Daoy (cell line): ENCODE data around the gene IGLL5. TPM values are rescaled to one million over a fixed set of nuclear protein-coding genes. Genes with fewer than 3 reads are reported as not detected.

Experiments
- DNase-seq: peaks from one replicate; pipeline ENCODE4 v3.0.0-alpha.2; 2015; ENCODE audit warnings: low read depth
- total RNA-seq: library from RNA; depleted of rRNA; stranded (reverse); fragments of >200 nt; shearing (Covaris generic); gene quantifications from 2 replicates; pipeline ENCODE4 v1.2.3, GENCODE V29; 2014; rRNA removed

Gene IGLL5
- total RNA-seq, 1 experiment from 2014 or later = not detected

DNA sequence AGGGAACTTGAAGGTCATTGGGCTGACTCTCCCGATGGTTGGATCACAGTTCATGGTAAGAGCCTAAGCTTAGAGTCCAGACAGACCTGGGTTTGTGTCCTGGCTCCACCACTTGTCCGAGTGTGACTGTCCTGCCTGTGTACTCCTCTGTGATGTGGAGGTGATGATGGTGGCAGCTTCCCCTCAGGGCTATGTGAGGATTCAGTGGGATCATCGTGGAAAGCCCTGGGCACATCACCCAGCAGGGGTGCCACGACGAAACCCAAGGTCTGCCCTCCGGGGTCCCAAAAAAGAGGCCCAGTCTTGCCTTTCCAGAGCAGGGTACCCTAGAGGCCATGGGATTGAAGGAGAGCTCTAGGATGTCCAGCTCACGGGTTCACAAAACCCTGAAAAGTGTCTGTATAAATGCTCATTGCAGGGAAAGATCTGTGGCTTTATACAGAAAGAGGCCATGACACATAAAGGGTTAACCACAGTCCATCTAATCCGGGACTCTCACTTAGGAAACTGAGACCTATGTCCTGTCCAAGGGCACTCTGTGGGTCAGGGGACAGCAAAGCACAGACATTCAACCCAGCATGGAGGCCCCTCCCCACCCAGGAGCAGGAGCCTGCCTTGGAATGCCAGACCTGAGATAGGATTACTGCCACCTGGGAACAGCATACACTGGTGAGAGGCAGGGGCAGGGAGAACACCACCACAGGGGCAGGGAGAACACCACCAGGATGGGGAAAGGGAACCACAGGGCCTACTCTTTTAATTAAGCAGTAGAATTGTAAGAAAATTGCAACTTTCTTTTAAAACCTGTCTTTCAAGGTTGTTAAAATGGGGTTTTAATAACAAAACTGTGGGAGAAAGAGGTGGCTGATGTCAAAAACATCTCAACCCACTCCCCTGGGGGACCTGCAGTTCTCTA is 51.3 kb downstream of the IGLL5 start:
- no peak for DNase-seq

- DNase-seq = no peak
Measured at GRCh38 chr22:22939588-22940368, 52.2 kb downstream of the IGLL5 start.

DNA sequence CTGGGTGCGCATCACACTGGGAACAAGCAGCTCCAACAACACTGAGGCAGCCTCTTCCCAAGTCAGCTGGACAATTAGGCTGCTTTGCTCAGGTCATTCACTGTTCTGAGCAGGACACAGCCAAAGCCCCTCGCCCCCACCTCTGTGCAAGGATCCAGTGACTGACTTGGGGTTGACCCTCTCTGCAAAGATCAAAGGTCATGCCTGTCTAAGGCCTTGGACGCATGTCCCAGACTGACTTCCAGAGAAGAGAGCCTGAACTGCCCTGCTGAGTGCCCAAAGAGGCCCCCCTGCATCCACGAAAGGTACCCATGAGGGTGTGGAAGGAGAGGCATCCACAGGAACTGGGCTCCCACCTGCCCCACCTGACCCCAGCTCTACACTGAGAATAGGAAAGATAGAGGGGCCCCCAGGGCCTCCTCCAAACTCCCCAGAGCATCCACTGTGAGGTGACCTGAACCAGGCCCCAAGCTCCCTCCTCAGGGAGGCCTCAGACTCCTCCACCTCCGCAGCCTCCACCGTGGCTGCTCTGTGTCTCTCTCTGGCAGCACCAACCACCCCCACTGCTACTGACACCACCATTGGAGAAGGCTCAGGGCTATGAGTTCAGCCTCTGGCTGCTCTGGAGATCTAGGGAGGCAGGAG is 53.5 kb downstream of the IGLL5 start:
- no peak for DNase-seq

DNA sequence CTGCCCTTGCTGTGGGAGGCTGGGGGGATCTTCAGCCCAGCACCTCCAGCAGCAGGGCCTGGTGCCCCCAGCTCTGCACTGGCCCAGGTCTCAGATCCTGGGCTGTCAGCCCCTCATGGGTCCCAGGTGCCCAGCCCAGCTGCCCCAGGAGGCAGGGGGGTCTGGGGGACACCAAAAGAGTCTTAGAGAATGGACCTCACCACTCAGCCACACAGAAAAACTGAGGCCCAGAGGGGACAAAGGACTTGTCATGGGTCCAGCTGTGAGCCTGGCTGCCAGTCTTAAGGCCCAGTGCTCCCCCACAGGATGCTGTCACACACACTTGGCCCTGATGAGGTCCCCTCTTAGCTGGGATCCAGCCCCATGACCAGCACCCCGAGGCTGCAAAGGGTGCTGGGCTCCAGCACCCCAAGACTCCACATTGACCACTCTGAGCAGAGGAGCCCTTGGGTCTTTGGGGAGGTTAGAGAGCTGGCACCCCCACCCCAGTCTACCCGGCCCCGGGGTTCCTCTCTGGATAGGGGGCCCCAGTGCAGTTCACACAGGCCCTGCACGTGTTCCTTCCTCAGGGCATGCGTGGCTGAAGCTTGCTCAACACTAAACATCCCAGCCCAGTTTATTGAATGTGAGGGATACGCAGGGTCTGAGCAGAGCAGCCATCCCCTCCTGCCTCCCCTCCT is 54.4 kb downstream of the IGLL5 start:
- DNase-seq = no peak

DNA sequence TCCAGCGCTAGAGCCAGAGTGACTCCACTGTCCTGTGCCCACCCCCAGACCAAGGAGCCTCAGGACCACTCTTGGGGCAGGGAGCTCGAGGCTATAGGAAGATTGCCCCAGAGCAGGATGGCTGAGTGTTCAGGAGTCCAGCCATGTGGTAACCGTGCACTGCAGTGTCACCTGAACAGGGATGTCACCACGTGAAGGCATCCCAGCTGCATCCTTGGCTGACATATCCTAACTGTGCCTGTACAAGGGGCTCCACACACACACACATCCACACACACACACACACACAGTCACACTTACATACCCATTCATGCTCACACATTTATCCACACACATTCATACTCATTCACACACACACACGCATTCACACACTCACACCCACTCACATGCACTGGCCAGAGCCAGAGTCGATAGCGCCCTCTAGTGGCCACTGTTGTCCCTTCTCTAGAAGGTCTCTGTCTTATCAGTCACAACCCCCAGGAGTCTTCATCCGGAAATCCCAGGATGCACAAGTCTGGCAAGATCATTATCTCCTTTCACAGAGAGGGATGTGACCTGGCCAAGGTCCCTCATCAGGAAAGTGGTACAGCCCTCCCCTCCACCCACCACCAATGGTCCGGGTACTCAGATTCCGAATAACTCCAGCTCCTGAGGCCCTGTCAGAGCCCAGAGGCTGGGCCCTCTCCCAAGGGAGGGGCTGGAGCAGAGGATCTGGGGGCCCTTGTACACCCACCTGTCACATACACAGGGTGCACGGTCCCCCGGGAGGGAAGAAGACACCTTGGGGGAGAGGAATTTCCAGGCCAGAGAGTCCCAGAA is 55.1 kb downstream of the IGLL5 start:
- DNase-seq = peak; percentile 55

DNA sequence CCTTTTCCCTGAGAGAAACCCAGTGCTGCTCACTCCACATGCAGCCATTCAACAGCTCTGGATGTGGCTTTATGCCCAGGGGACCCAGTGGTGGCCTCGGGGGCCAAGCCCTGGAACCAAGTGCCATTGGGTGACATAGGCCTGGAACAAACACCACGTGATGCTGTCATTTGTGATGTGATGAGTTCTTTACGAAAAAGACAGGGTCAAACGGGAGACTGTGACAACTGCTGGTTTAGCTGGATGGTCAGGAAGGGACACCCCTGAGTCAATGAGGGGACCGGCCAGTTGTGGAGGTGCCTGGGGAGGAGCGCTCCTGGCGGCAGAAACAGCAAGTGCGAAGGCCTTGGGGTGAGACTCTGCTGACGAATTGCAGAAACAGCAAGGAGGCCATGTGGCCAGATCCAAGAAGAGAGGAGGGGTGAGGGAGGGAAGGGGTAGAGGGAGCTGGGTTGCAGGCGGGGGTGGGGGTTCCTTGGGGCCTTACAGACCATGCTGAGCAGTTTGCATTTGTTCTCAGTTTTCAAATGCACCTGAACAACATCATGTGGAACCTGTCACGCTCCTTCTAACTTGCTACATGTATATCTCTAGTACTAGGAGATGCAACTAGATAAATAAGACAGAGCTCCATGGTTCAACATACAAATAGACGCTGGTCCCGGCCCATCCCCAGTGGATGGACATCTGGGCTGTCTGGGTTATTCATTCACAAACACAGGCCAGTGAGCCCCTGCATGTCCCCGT is 56.1 kb downstream of the IGLL5 start:
- no peak for DNase-seq

DNA sequence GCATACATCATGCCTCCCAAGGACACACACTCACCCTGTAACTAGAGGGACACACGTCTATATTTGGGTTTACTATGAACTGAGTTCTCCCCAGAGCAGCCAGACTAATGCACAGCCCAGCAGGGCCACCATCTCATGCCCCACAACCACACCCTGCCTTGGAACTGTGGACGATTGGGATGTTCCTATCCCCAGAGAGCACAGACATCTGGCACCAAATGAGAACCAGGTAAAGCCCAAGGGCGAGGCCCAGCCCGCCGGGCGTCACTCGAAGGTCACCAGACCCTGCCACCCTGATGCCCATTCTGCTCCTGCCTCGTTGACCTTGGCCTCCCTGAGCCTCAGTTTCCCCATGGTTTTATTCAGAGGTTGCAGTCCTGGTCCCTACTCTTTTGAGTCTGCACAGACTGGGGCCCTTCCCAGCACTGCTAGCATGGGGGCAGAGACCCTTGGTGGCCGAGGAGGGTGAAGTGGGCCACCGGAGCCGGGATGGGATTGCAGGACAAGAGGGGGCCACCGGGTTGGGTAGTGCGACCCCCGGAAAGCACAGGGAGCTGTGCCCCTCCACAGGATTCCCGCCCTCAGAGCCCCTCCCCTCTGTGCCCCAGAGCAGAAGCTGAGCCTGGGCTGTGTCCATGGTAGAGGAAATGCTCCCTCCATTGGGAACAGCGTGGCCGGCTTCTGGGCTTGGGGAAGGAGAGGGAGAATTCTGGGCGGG is 56.8 kb downstream of the IGLL5 start:
- no peak for DNase-seq

DNA sequence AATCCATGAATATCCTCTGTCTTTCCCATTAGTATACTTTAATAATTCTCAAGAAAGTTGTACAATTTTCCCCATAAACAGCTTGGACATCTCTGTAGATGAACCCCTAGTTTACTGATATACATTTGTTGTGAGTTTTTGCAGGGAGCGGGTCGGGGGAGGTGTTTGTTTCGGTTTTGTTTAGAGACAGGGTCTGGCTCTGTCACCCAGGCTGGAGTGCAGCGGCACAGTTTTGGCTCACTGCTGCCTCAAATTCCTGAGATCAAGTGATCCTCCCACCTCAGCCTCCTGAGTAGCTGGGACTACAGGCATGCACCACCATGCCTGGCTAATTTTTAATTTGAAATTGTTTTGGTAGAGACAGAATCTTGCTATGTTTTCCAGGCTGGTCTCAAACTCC is 57.6 kb downstream of the IGLL5 start:
- DNase-seq = no peak

Other genes starting within 250 kb of the IGLL5 start
- gene GGTLC2, start 243.2 kb upstream of the IGLL5 start, total RNA-seq = not detected in 2 replicates
- gene GNAZ, start 182.7 kb downstream of the IGLL5 start, total RNA-seq = 5.3 and 7.7 TPM in 2 replicates